Astrocyte of the spinal cord (primary cell): ENCODE measurements around the gene EWSR1.
"Not testable (repeated sequence)": the region's sequence is repeated elsewhere in the genome, so short reads cannot be mapped to it uniquely, and the experiment has no call there.

Experiments used
- DNase-seq: peaks from one replicate; pipeline ENCODE4 v3.0.0; 2011; ENCODE audit warnings: low read depth, low spot score
- H3K4me3 ChIP-seq: 2 replicates; pipeline ENCODE4 v1.5.1; 2011; ENCODE audit warnings: low read depth, mild to moderate bottlenecking, low read length, moderate library complexity
- in situ Hi-C: cut with HindIII; loops from 2 replicates; pipeline ENCODE4 v1.10.0; 2017; ENCODE audit warnings: low sequenced_read_pairs
- TF ChIP-seq, protein P1 (sequence below): IDR thresholded peaks from 2 replicates; pipeline ENCODE4 v1.5.1; 2012; ENCODE audit warnings: low read depth, mild to moderate bottlenecking, low read length, inconsistent platforms

The EWSR1 gene

DNA sequence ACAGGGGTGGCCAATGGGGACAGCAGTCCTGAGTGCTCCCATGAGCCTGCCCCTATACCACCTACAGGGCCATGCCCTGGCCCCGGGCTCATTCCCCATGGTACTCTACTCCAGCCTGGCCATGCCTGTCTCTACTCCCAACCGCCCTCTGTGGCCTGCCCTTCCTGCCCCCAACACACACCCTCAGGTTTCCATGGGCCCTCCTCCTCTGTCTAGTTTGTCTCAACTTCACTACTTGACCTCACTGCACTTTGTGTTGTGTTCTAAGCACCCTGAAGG lies 73.7 kb downstream of the EWSR1 start:
- no peak for DNase-seq
- H3K4me3 ChIP-seq, result no peak overlapping the region
- TF ChIP-seq, protein P1, sequence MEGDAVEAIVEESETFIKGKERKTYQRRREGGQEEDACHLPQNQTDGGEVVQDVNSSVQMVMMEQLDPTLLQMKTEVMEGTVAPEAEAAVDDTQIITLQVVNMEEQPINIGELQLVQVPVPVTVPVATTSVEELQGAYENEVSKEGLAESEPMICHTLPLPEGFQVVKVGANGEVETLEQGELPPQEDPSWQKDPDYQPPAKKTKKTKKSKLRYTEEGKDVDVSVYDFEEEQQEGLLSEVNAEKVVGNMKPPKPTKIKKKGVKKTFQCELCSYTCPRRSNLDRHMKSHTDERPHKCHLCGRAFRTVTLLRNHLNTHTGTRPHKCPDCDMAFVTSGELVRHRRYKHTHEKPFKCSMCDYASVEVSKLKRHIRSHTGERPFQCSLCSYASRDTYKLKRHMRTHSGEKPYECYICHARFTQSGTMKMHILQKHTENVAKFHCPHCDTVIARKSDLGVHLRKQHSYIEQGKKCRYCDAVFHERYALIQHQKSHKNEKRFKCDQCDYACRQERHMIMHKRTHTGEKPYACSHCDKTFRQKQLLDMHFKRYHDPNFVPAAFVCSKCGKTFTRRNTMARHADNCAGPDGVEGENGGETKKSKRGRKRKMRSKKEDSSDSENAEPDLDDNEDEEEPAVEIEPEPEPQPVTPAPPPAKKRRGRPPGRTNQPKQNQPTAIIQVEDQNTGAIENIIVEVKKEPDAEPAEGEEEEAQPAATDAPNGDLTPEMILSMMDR, result no peak
- in situ Hi-C loops, result no loop called here

DNA sequence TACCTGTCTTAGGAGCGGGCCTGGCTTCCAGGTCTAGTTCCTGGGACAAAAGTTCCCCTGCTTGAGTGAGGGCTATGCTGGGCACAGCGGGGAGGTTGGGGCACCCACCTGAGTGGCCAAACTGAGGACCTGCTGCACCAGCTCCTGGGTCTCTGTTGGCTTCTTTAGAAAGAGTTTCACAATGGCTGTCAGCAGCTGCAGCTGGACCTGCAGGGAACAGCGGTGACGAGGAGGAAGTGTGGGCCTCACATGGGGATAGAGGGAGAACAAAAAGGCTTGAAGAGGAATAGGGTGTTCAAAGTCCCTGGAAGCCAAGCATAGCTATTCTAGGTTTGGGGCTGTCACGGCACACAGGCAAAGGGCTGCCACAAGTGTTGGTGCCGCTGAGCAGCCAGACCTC lies 74.1 kb downstream of the EWSR1 start:
- DNase-seq, result no peak
- H3K4me3 ChIP-seq, result no peak overlapping the region
- TF ChIP-seq, protein P1, result no peak
- in situ Hi-C loops, result no loop called here

DNA sequence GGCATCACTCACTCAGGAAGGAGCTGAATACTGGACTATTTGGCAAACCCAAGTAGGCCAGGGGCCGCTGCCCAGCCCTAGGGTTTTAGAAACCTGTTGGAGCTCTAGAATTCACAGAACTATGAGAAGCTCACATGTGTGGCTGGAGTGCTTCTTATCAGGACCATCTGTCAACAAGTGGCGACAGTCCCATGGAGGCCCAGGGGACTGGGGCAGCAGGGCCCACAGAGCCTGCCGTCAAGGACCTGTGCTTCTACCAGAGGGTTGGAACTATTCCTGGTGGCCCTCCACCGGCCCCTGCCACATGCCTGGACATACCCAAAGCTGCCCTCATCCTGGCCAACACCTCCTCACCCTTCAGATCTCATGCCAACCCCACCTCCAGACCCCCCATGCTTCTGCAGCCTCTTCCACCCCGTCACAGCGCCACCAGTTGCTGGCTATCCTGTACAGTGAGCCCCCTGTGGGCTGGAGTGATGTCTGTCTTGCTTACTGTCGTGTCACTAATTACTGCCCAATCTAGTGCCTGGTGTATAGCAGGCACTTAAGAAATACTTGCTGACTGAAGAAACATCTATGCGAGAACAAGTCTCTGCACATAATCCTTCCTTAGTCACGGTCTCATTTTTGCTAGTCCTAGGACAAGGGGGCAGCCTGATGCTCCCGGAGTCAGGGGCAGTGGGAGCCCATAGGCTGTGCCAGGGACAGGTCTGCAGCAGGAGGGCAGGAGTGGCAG lies 74.7 kb downstream of the EWSR1 start:
- TF ChIP-seq, protein P1, result no peak
- DNase-seq, result no peak
- H3K4me3 ChIP-seq, result no peak overlapping the region
- in situ Hi-C loops, result no loop called here

DNA sequence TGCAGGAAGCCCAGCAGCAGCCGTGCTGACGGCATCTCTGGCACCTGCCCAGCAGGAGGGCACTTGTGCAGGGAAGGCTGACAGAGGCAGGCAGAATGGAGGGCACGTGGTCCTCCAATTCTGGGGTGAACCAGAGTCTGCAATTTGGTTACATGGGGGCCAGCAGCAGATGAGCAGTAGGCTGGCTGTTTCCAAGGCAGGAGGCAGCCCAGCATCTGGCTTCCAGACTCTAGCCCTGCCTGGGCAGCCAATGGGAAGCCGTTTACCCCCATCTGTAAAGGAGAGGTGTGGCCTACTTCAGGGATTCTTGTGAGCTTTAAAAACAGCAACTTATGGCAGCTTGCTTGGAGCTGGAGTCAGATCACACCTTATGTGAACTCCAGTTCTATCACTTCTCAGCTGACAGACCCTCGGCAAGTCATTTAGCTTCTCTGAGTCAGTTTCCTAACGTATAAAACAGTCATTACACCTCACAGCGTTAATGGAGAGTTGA lies 75.3 kb downstream of the EWSR1 start:
- no peak overlapping the region for H3K4me3 ChIP-seq
- TF ChIP-seq, protein P1, result no peak
- DNase-seq, result peak; percentile 74
- in situ Hi-C loops, result no loop called here

DNA sequence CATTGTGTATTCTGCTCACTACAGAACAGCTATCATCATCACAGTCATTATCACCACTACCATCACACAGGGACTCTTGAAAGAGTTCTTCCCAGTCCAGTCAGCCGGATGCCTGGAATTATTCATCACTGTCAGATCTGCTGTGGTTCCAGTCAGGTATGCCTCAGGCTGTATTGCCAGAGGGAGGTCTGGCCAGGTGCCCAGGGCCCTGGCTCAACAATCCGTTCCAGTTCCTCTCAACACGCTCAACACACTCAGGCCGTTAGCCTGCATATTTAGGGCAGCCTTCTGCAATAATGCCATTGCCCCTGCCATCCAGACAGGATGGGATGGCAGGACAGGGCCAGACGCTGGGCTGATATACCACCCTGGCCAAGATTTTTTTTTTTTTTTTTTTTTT lies 76.1 kb downstream of the EWSR1 start:
- in situ Hi-C loops, result no loop called here
- peak; percentile 96 for DNase-seq
- no peak overlapping the region for H3K4me3 ChIP-seq
- TF ChIP-seq, protein P1, result no peak

DNA sequence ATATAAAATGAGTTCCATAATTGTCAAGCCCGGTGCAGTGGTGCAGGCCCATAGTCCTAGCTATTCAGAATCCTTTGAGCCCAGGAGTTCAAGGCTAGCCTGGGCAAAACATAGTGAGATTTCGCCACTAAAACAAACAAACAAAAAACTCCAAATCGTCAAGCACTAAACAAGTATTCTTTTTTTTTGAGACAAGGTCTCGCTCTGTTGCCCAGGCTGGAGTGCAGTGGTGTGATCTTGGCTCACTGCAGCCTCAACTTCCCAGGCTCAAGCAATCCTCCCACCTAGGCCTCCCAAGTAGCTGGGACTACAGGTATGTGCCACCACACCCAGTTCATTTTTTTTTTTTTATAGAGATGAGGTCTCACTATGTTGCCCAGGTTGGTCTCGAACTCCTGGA lies 76.8 kb downstream of the EWSR1 start:
- in situ Hi-C loops, H3K4me3 ChIP-seq, DNase-seq: not testable (repeated sequence)

DNA sequence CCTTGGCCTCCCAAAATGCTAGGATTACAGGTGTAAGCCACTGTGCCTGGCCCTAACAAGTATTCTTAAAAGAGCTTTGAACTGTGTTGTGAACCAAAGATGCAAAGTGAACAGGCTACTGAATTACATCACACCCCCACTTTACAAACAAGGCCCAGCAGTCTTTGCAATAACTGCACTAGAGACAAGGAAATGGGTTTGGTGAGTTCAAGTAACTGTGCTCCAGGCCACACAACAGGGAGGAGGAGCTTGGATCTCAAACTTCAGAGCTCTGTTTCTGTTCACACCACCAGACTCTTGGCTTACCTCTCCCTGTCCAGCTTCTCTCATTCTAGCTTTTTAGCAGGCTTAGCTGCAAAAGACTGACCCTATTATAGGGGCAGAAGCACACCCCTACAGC lies 77.9 kb downstream of the EWSR1 start:
- no peak overlapping the region for H3K4me3 ChIP-seq
- in situ Hi-C loops, result no loop called here
- DNase-seq, result peak; percentile 33
- TF ChIP-seq, protein P1, result no peak
